Dermis microvascular lymphatic vessel endothelial cell (primary cell): ENCODE data around the gene ZDHHC1. TPM values are rescaled to one million over a fixed set of nuclear protein-coding genes. Genes with fewer than 3 reads are reported as not detected.

Experiments used
- DNase-seq, 2 donors: peaks; one replicate each; pipeline versions ENCODE4 v3.0.0 to v3.0.0-alpha.2; 2010; ENCODE audit warnings: low read depth in 2 of 2
- total RNA-seq: library from RNA; depleted of rRNA; stranded (reverse); fragments of >200 nt; gene quantifications from 2 replicates; pipeline ENCODE4 v1.2.1, GENCODE V29; 2014

Gene ZDHHC1, protein sequence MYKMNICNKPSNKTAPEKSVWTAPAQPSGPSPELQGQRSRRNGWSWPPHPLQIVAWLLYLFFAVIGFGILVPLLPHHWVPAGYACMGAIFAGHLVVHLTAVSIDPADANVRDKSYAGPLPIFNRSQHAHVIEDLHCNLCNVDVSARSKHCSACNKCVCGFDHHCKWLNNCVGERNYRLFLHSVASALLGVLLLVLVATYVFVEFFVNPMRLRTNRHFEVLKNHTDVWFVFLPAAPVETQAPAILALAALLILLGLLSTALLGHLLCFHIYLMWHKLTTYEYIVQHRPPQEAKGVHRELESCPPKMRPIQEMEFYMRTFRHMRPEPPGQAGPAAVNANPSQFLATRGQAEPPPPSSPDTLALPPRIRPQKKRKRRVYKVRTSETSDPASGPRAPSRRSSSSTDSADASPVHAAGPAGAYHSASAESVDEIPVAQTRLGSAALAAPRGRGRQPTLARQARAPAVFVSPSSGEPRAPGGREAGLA
- total RNA-seq = 3.1 and 6.4 TPM in 2 replicates

DNA sequence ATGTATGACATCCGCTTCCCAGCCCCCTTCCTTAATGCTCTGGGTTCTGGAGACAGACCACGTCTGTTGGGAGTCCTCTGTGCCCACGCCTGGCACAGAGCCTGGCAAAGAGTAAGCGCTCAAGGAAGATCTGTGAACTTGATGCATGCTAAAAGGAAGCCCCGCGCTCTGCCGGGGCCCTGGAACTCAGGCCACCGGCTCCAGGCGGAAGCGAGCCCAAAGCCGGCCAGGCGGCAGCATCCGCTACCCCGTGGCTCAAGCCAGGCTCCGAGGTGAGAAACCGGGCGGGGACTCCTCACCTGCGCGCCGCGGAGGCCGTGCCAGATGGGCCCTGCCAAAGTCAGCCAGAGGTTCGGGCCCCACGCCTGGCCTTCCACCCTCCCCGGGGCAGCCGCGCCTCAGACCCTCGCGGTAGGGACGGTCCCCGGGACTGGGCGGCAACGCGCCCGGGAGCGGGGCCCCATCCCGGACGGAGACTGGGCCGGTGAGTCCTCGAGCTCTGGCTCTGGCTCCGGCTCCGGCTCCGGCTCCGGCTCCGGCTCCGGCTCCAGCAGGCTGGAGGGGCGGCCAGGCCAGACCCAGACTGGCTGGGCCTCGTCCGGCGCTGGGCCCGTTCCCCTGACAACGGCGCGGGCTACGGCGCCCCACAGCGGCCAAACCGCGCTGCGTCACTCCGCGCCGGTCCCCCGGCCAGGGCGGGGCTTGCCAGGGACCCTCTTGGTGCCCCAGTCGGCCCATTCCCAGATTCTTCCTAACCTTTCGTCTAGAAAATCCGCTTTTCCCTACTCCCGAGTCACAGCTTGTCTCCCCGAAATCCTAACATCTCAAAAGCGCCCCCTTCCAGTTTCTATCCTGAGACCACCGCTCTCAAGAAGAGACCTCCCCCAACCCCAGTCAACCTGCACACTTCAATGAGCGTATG is at the start of gene ZDHHC1:
ZDHHC1 (minus strand) TSS at position 606 of the 922 bp plus-strand sequence. CDS start 8,702 bp downstream, outside the sequence.
- peak in 1 of 2 donors; percentile 76 for DNase-seq

DNA sequence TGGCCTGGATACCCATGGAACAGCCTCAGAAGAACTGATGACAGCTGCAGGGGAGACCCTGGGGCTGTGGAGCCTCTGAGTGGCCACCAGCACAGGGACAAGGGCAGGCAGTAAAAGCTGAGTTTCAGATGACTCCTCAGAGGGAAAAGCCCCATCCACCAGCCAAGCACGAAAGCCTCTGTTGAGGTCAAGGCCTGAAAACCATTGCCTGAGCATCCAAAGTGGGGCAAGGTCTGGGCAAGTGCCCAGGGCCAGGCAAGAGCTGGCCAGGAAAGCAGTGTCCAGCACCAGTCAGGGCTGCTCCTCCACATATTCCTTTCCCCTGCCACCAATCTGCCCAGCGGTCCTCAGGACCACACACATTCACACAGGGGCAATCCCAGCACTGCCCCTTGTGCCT is 48.3 kb upstream of the ZDHHC1 start:
- no peak for DNase-seq

GRCh38 chr16:67463691-67464090 is 47.4 kb upstream of the ZDHHC1 start:
- DNase-seq = no peak

DNA sequence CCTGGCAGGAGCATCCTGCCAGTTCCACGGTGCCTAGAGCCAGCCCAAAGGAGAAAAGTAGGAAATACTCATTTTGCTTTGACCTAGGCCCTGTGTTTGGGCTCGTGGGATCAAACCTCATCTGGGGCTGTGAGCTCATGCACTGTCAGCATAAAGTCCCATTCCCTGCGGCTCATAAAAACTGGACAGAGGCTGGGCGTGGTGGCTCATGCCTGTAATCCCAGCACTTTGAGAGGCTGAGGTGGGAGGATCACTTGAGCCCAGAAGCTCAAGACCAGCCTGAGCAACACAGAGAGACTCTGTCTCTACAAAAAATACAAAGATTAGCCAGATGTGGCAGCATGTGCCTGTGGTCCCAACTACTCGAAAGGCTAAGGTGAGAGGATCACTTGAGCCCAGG is 46.8 kb upstream of the ZDHHC1 start:
- DNase-seq = no peak

DNA sequence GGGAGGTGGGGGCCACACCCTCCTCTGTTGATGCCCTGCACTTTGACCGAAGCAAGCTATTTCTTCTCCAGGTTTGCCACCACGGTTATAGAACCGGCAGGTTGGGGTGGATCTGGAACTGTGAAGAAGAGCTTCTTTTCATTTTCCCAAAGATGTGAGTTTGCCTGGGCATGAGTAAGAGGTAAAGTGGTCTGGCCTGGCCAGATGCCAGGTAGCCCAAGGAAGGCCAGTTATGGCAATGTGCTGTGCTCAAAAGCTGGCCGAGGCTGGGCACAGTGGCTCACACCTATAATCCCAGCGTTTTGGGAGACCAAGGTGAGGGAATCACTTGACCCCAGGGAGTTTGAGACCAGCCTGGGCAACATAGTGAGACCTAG is 46.0 kb upstream of the ZDHHC1 start:
- DNase-seq = no peak

DNA sequence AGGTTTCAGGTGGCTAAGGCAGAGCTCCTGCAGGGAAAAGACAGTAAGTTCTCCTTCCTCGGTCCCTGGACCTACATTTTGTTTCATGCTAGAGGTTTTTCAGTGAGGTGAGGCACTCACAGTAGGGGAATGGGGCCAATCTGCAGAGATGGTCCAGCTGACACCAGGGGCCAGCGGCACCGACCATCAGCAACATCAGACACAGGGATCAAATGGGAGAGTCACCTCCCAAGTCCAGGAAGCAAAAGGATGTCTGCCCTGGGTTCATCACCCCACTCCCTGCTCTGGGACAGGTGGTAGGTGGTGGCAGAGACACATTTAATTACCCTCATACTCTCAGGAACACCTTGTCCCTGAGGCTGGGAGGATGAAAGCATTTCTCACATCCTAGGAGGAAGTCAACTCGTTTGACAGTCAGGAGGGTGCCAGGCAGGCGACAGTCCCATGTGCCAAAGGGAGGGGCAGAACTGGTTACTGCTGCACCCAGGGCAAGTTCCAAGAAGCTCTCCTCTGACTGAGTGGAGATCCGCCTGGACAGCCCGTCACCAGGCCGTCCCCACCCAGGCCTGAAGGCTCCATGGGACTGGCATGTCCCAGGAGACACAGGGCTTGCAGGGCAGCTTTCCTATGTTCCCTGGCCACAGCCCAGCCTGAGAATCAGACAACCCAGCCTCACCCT is 45.5 kb upstream of the ZDHHC1 start:
- no peak for DNase-seq

GRCh38 chr16:67460961-67461360 is 44.7 kb upstream of the ZDHHC1 start:
- no peak for DNase-seq

- no peak for DNase-seq
These were observed 43.9 kb upstream of the ZDHHC1 start for GRCh38 chr16:67460168-67460567.

DNA sequence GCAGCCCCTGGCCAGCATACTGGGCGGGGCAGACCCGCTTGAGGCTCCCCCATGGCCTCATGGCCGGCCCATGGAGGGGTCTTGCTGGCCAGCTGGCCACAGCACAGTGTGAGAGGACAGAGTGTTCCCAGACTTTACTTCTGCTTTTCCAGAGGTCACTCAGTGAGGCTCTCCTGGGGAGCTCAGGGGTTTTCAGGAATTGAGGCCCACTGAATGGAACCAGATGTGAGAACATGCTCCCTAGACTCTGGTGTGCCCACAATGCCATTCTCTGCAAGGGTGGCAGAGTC is 43.5 kb upstream of the ZDHHC1 start:
- DNase-seq = no peak

- peak in 1 of 2 donors; percentile 46 for DNase-seq
These were observed 43.0 kb upstream of the ZDHHC1 start for GRCh38 chr16:67459066-67459860.

GRCh38 chr16:67458121-67458641 is 41.9 kb upstream of the ZDHHC1 start:
- no peak for DNase-seq

DNA sequence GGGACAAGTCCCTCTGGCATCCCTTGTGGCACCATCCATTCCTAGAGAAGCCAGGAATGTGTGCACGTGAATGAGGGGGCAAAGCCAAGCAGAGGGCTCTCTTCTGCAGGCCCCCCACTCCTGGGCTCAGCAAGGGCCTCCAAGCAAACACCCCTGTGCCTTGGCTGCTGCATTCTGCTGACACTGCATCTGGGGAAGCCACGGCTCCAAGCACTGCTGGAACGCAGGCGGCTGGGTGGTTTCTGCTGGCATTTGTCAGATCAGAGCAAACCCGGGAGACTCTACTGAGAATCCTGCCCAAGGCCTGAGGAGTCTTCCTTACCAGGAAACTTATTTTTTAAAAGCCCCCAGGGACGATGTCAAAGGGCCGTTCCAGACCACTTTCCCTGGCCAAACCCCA is 41.3 kb upstream of the ZDHHC1 start:
- no peak for DNase-seq

- DNase-seq = no peak
These were observed 40.3 kb upstream of the ZDHHC1 start for GRCh38 chr16:67456391-67457081.

DNA sequence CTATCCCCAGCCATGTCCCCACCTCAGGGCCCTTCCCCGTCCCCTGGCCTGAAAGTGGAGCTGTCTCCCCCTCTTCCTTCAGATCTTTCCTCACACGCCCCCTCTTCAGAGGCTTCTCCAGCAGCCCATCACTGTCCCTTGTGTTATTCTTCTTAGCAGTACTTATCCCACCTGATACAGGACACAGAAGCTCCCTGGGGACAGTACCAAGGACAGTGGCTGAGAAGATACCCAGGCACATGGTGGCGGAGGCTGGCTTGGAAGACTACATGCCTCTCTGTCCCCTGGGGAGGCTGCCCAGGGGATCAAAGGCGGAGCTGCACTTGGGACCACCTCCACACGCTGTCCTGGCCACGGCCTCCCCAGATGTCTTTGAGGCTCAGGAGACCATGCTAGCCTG is 38.6 kb upstream of the ZDHHC1 start:
- DNase-seq = no peak

DNA sequence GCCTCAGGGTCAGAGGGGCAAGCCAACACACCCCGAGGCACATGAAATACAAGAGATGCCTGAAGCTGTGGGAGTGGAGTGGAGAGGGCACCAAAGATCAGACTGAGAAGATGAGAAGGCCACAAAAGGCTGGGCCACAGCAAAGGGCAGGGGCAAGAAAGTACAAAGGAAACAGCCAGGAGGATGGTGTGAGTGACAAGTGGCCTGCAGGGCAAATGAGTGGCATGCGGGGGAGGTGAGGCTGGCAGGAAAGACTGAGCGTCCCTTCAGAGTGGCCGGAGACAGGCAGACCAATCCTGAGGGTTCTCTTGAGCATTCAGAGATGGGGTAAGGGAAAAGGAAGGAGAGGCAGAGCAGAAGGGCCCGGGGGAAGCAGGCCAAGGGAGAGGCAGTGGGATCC is 37.8 kb upstream of the ZDHHC1 start:
- DNase-seq = no peak

- DNase-seq = no peak
These were observed 35.6 kb upstream of the ZDHHC1 start for GRCh38 chr16:67451704-67452435.

DNA sequence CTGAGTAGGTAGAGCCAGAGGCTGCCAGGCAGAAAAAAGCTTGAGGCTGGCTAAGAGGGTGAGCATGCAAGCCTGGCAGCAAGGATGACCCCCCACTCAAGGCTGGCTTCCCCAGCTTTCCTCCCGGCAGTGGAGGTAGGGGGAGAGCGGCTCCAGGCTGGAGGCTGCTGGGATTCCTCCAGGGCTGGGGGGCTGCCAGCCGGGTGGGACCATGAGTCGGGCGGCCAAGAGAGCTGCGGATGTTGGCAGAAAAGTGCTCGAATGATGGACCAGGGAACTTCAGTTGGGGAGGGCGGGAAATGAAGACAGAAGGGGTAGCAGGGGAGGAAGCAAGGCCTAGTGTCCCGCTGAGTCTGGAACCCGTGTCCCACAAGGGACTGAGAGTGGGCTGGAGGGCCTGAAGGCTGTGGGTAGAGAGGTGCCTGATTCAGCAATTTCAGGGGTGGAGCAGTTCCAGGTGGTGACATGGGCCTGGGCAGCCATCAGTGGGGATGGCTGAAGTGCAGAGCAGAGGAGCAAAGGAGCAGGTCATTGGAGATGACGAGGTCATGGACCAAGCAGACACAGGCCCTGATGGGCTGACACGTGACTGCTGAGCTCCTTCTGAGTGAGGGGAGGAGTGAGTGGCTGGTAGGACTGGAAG is 34.9 kb upstream of the ZDHHC1 start:
- no peak for DNase-seq

DNA sequence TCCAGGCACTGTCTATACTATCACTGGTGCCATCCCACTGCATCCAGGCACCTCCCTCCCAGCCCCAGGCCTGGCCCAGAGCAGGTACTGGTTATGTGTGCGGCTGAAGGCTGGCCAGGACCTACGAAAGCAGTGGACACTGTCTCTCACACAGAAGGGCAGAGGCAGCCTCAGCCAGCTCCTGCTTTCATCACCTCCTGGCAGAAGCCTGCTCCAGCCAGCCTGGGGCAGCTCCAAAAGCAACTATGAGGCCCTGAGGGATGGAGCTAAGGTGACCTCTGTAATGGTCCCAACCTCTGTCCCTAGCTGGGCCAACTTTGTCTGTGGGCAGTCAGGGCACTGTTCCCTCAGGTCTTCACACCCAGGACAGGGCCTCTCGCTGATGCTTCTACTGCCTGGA is 33.5 kb upstream of the ZDHHC1 start:
- no peak for DNase-seq

DNA sequence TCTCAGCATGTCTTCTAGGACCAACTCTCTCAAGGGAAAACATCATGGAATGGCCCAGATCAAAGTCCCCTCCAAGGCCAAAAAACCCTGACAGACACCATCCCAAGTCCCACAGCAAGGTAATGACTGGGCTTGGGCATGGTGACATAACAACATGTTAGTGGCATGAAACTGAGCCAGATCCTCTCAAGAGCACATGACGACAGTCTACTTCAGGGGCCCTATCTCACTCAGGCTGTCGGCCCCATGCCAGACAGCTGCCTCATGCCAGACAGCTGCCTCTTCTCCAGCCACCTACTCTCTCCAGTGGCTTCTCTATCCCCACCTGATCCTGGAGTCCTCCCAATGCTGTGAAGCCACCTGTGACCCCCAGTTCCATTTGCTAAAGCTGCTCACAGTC is 33.1 kb upstream of the ZDHHC1 start:
- DNase-seq = no peak
